GM11168 (cell line): ENCODE data around the gene APOO.

Experiments
- in situ Hi-C: fragments of 300-500 bp; cut with MboI; formaldehyde crosslinking; loops from one replicate; pipeline ENCODE4 v1.12.0; 2022; ENCODE audit warnings: low sequenced_read_pairs; ENCODE audit not compliant: unreplicated experiment

Gene APOO

GRCh38 chrX:23790155-23790497 lies 117.6 kb downstream of the APOO start:
- in situ Hi-C loops = no loop called here

GRCh38 chrX:23789386-23790154 lies 118.2 kb downstream of the APOO start:
- in situ Hi-C loops = loop anchor here (10.0 kb wide), 1 partner anchor 115 kb away; the partner anchor contains the start of genes APOO and CXorf58

GRCh38 chrX:23788946-23789345 lies 118.8 kb downstream of the APOO start:
- in situ Hi-C loops = loop anchor here (10.0 kb wide), 1 partner anchor 116 kb away; the partner anchor contains the start of genes APOO and CXorf58

- in situ Hi-C loops = loop anchor here (10.0 kb wide), 1 partner anchor 116 kb away; the partner anchor contains the start of genes APOO and CXorf58
Observed at GRCh38 chrX:23788521-23788920, 119.2 kb downstream of the APOO start.

GRCh38 chrX:23787745-23788118 lies 120.0 kb downstream of the APOO start:
- in situ Hi-C loops = loop anchor here (10.0 kb wide), 1 partner anchor 117 kb away; the partner anchor contains the start of genes APOO and CXorf58

- in situ Hi-C loops = loop anchor here (10.0 kb wide), 1 partner anchor 118 kb away; the partner anchor contains the start of genes APOO and CXorf58
Observed at GRCh38 chrX:23786268-23786815, 121.4 kb downstream of the APOO start.

GRCh38 chrX:23785580-23785979 lies 122.2 kb downstream of the APOO start:
- in situ Hi-C loops = loop anchor here (10.0 kb wide), 1 partner anchor 119 kb away; the partner anchor contains the start of genes APOO and CXorf58

- in situ Hi-C loops = loop anchor here (10.0 kb wide), 1 partner anchor 120 kb away; the partner anchor contains the start of genes APOO and CXorf58
Observed at GRCh38 chrX:23784470-23785331, 123.0 kb downstream of the APOO start.

GRCh38 chrX:23783589-23784469 lies 123.9 kb downstream of the APOO start:
- in situ Hi-C loops = loop anchor here (10.0 kb wide), 1 partner anchor 121 kb away; the partner anchor contains the start of genes APOO and CXorf58
